GM18873 (cell line): Measurements from ENCODE around the gene PKP3.
"Not testable (repeated sequence)": the region's sequence is repeated elsewhere in the genome, so short reads cannot be mapped to it uniquely, and the experiment has no call there.

Experiments used
- ATAC-seq: cut with Tn5 transposase; IDR thresholded peaks from one replicate; pipeline ENCODE4 v1.9.1; 2021; ENCODE audit warnings: mild to moderate bottlenecking, moderate library complexity, moderate number of reproducible peaks; ENCODE audit not compliant: unreplicated experiment, low FRiP score

The PKP3 gene, protein sequence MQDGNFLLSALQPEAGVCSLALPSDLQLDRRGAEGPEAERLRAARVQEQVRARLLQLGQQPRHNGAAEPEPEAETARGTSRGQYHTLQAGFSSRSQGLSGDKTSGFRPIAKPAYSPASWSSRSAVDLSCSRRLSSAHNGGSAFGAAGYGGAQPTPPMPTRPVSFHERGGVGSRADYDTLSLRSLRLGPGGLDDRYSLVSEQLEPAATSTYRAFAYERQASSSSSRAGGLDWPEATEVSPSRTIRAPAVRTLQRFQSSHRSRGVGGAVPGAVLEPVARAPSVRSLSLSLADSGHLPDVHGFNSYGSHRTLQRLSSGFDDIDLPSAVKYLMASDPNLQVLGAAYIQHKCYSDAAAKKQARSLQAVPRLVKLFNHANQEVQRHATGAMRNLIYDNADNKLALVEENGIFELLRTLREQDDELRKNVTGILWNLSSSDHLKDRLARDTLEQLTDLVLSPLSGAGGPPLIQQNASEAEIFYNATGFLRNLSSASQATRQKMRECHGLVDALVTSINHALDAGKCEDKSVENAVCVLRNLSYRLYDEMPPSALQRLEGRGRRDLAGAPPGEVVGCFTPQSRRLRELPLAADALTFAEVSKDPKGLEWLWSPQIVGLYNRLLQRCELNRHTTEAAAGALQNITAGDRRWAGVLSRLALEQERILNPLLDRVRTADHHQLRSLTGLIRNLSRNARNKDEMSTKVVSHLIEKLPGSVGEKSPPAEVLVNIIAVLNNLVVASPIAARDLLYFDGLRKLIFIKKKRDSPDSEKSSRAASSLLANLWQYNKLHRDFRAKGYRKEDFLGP

DNA sequence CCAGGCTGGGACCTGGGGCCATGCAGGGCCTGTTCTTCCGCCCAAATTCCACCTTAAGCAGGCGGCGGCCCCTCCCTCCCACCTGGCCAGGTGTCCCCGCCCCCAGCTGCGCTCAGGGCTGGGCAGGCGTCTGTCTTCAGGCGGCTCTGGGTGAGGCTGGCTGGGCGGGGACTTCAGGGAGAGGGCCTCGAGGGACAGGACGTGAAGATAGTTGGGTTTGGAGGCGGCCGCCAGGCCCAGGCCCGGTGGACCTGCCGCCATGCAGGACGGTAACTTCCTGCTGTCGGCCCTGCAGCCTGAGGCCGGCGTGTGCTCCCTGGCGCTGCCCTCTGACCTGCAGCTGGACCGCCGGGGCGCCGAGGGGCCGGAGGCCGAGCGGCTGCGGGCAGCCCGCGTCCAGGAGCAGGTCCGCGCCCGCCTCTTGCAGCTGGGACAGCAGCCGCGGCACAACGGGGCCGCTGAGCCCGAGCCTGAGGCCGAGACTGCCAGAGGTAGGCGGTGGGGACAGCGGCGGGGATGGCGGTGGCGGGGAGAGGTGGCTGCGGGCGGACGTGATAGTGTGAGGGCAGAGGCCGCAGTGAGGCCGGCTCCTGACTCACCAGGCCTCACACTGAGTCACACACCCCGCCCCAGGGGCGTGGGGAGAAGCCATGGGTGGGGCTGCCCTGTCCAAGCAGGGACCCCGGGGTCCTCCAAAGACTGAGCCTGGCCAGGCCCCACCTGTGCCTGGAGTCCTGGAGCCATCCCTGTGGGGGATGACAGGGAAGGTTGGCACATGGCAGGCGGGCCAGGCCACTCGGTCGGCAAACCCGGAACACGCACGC, at the start of gene PKP3:
PKP3 (plus strand) TSS at position 176 of the 824 bp plus-strand sequence; CDS start at position 260, 84 bp downstream.
- ATAC-seq, result no peak

DNA sequence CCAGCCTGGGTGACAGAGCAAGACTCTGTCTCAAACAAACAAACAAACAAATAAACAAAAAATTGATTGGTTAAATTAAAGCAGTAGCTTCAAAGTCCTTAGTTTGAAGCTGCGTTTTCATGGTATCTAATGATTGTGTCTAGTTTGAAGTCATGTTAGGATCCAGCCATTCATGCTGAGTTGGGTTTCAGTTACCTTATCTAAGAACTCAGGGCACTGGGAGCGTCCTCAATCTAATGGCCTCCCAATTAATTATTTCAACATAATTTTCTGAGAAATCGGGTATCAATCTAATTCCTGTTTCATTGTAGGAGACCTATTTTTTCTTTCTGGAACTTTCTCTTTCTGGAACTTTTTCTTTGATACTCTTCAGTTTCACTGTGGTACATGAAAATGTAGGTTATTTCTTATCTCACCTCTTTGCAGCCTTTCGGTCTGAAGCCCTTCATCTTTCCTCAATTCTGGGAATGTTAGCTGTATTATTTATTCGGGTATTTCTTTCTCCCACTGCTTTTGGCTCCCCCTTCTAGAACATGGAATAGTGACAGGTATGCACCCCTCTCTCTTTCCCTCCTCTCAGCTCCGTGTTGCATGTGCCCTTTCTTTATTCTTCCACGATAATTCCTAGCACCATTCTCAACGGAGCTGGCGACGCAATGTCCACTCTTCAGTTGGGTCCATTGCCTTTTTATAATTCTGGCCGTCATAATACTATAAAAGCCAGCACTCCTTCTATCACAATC, 49.0 kb upstream of the PKP3 start:
- ATAC-seq, result no peak

DNA sequence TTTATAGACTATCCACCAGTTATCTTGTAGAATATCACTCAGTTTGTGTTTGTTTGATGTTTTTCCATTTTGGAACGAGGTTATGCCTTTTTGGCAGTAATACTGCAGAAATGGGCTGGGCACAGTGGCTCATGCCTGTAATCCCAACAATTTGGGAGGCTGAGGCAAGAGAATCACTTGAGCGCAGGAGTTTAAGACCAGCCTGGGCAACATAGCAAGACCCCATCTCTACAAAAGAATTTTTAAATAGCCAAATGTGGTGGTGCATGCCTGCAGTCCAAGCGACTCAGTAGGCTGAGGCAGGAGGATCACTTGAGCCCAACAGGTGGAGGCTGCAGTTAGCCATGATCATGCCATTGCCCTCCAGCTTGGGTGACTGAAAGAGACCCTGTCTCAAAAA, 47.5 kb upstream of the PKP3 start:
- no peak for ATAC-seq

DNA sequence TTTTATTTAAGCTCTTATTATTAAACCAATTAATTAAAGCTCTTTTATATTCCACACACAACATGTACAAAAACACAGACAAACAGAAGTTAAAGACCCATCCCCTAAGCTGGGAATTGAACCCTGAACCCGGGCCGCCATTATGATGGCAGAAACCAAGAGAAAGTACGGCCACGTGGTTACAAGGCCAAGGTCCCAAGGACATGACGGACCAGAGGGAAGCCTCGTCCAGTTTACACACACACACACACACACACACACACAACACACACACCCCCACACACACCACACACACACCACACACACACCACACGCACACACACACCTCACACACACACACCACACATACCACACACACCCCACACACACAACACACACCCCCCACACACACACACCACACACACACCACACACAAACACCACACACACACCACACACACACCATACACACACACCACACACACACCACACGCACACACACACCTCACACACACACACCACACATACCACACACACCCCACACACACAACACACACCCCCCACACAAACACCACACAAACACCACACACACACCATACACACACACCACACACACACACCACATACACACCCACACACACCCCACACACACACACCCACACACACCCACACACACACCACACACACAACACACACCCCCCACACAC, 44.6 kb upstream of the PKP3 start:
- ATAC-seq, result not testable (repeated sequence)

DNA sequence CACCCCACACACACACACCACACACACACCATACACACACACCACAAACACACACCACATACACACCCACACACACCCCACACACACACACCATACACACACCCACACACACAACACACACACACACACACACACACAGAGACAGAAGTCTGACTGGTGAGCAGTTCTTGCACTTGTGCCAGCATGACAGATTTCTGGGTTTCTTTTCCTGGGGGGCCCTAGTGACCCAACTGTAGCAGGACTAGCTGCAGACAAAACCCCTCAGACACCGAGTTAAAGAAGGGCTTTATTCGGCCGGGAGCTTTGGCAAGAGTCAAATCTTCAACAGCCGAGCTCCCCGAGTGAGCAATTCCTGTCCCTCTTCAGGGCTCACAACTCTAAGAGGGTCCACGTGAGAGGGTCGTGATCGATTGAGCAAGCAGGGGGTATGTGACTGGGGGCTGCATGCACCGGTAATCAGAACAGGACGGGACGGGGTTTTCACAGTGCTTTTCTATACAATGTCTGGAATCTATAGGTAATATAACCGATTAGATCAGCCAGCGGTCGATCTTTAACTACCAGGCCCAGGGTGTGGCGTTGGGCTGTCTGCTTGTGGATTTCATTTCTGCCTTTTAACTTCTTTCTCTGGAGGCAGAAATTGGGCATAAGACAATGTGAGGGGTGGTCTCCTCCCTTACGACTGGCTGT, 43.8 kb upstream of the PKP3 start:
- ATAC-seq, result not testable (repeated sequence)

DNA sequence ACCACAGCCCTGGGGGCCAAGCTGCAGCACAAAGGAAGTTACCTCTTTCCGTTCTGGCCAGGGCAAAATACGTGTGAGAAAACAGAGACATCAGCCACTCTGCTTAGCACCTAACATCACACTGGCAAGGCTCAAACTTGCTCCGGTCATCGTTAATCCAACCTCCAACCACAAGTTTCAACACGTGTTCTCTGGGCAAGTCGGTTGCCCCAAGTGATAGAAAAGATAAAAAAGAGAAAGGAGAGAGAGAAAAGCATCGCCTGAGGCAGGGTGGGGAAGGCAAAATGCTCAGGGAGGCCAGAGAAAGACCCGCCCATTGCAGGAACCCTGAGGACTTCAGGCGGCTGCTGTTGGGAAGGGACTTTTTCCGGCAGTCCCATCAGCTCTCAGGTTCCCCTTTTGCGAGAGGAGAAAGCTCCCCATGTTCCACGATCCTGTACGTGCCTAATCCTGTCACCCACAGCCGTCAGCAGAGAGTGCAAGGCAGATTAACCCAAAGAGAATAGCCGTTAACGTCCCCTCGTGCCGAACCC, 43.2 kb upstream of the PKP3 start:
- ATAC-seq, result no peak

DNA sequence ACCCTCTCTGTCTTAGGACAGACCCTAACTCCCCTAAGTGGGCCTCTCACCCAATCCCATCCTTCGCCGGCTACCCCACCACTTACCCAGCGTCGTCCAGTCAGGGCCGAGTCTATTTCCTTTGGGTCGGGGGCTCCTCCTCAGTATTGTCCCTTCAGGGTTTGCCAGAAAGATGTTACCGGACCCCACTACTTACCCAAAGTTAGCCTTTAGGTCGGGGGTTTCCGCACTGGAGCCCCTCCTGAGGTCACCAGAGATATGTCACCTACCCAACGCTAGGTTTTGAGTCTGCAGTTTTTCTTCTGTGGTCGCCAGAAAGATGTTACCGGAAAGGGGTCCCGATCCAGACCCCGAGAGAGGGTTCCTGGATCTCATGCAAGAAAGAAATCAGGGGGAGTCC, 42.6 kb upstream of the PKP3 start:
- no peak for ATAC-seq

DNA sequence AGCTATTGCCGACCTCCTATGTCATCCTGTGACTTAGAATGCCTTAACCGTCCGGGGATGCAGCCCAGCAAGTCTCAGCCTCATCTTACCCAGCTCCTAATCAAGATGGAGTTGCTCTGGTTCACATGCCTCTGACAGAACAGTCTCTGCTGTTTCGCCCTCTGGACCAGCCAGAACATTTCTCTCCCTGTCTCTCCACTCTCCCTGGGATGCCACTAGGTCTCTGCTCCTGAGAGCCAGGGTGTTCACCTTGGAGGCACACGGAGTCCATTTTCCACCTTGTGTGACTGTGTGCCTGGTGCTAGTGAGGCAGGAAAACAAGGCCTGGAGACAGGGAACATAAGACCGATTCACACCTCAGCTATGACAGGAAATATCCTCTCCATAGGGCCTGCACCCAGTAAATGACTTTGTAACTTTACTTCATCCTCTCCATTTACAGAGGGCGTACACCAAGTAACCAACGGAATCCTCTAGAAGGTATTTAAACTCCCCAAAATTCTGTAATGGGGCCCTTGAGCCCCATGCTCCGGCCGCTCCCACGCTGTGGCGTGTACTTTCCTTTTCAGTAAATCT, 41.5 kb upstream of the PKP3 start:
- ATAC-seq, result no peak

DNA sequence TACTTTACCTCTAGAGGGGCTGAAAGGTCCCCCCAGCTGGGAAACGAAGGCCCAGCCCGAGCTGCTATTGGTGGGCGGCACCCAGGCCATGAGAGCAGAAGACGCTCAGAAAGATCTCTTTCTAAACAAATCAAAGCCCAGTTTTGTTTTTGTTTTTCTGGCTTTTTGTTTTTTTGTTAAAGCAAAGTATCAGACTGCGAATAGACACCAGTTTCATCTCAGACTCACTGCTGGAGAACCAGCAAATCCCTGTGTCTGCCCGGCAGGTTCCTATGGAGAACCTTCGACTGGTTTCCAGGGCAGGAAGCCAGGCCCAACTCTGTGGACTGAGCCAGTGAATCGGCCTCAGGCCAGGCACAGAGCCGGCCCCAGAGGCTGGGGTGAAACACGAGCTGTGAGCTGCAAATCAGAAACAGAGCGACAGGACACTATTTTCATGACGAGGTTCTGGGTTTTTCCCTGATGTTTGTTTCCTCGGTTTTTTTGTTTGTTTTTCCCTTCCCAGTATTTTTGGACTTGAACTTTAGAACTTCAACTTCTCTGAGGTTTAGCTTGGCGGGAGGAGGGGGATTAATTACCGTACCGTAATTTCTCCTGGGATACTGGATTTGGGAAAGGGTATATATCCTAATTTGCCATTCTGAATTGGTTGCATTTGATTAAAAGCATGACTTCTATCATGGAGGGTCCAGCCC, 40.7 kb upstream of the PKP3 start:
- ATAC-seq, result no peak

DNA sequence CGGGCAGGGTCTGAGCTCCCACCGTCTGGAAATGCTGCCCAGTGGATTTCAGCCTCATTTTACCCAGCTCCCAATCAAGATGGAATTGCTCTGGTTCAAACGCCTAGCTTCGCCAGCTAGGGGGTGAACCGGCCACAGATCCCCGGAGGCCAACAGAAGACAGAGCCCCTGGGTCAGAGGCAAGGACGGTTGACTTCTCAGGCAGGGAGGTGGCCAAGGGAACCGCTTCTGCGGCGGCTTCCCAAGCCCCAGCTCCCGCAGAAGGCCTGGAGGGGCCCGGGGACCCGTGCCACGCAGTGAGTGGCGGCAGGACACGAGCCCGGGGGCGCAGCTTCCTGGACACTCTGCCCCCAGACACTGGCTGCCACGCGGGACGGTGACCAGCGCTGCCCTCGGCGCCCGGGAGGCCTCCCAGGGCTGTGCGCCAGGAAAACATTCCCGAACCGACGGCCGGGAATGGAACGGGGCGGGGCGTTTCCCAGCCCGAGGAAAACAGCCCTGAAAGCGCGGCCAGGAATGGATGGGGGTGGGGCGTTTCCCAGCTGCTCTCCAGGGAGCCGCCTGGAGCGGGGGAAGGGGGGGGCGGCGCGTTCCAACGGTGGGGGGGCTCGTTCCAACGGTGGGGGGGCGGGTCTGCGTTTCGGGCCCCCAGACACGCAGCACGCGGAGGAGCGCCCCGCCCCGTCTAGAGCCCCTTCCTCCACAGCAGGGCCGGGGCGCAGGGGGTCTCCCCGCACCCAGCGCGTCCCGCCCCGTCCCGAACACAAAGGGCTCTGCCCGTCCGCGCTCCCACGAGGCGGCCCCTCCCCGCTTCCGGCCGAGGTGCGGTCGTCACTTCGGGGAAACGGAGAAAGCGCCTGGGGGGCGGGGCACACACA, 38.2 kb upstream of the PKP3 start:
- ATAC-seq, result no peak

DNA sequence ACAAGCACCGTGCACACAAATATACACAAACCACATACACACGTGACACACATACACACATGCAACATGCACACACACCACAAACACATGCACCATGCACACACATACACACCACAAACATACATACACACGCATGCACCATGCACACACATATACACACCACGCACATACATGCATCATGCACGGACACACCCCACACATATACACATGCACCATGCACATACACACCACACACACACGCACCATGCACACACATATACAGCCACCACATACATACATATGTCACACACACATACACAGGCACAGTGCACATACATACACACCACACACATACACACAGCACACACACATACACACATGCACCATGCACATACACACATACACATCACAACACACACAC, 37.4 kb upstream of the PKP3 start:
- ATAC-seq, result no peak

DNA sequence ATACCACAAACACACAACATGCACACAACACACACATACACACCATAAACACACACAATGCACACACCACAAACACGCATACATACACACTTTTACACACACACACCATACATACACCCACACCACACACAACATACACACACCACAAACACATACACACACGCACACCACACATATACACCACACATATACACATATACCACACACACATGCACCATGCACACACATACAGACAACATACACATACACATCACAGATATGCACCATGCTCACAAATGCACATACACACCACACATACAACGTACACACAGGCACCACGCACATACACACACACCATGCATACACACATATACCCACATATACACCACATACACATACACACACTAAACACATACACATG, 36.4 kb upstream of the PKP3 start:
- no peak for ATAC-seq

DNA sequence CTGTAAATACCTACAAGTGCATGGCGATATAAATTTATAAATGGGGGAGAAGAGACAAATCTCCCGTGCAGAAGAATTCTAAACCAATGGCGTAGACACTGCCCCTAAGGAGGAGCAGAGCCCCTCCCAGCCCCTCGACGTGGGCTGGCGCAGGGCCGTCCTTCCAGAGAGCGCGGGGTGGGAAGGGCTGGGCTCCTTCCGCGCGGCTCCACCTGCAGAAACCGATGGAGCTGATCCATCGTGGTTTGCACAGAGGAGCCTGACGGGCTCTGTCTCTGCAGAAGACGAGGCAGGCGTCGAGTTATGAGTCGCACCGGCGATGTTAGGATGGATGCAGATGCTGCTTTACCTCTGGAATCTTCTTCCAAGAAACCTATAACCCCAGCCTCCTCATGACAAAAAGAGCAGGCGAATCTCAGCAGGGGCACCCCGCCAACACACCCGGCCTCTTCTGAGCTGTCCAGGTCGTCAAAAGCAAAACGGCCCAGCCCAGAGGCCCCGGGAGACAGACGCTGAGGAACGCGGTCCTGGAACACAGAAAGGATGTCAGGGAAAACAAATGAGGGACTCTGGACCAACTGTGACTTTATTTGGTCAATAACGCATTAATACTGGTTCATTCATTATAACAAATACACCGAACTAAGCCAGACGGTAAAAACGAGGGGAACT, 35.7 kb upstream of the PKP3 start:
- no peak for ATAC-seq

DNA sequence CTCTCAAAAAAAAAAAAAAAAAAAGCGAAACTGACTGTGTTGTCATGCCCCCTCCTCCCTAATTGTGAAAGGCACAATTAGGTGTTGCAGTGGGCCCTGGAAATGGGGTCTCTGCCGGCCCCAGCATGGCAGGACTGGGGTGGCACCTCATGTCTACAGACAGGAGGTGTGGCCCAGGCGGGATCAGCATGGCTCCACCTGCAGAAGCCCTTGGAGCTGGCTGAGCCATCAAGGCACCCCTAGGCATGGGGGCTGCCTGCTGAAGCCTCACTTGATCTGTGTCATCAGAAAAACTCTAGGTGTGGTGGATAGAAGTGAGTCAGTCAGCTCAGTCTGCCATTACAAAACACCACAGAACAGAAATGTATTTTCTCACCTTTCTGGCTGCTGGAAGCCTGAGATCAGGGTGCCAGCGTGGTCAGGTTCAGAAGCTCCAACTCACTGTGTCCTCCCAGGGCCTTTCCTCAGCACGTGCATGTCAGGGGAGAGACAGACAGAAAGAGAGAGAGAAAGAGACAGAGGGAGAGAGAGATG, 34.8 kb upstream of the PKP3 start:
- no peak for ATAC-seq

DNA sequence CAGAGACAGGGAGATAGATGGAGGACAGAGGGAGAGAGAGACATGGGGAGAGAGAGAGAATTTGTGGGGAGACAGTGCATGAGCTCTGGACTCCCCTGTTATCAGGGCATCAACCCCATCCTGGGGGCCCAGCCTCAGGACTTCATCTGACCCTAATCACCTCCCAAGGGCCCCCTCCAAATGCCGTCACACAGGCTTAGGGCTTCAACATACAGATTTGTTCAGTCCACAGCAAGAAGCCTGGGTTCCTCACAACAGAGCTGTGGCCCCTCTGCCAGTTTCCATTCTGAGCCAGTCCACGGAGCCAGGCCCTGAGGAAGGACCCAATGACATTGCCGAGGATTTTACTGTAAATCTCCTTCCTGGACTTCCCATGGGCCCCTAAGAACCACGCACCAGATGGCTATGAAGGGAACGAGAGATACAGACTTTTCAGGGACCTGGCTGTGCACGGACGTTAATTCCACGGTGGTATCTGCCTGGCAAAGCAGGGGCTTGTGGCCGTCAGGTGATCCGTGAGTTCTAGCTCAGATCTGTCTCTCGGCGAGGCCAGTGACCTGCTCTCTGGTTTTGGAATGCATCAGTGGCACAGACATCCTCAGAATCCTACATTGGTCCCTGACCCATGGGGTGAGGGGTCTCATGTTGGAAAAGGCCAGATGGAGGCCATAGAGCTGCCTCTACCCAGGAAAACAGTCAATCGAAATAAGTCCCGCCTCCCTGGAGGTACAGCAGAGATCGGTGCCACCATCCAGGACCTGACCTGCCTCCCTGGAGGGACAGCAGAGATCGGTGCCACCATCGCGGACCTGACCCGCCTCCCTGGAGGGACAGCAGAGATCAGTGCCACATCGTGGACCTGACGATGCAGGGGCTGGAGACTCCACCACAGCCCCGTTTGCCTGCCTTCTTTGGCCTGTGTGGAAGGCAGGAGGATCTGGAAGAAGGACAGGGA, 33.4 kb upstream of the PKP3 start:
- no peak for ATAC-seq
